ENCODE results near the gene CFAP97D2. TPM values are rescaled to one million over a fixed set of nuclear protein-coding genes. Genes with fewer than 3 reads are reported as not detected.

The CFAP97D2 gene
- total and polyA plus RNA-seq, 4 donors, result 1.3 to 3.7 (median 1.5) TPM

DNA sequence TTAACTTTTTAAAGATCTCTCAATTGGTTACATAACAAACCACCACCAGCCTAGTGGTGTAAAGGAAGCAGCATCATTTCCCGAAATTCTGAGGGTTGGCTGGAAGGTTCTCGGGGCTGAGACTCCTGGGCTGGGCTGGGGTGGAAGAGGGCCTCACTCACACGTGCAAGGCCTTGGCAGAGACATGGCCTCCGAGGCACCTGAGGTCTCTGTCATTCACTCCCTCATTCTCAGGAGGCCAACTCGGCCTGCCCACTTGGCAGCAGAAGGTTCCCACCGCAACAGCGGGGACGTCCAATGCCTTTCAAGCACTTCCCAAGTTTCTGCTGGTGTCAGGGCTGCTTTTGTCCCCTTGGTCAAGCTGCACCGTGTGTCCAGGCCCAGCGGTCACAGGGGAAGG is 28.0 kb upstream of the CFAP97D2 start:
- Histone ChIP-seq H3K36me3 (ENCODE audit: control insufficient read depth in 4 of 4, insufficient read depth in 4 of 4, low read length in 4 of 4) (no peaks in the 10 kb centered on the region), H3K9ac (ENCODE audit: insufficient read depth in 1 of 2, low read length in 2 of 2) (no peak overlapping the region), H3K9me3 (ENCODE audit: control insufficient read depth in 4 of 4, insufficient read depth in 3 of 4, low read length in 3 of 4) (peaks cover 0 to 2% (median 0%) of the 10 kb centered on the region in 4 donors), H3K4me1 (ENCODE audit: control insufficient read depth in 5 of 5, insufficient read depth in 5 of 5, low read length in 5 of 5) (peaks cover 0 to 5% (median 0%) of the 10 kb centered on the region in 5 donors), H3K27me3 (ENCODE audit: control insufficient read depth in 3 of 3, insufficient read depth in 3 of 3, low read length in 2 of 3) (no peaks in the 10 kb centered on the region), H3K4me3 (no peak overlapping the region), H3K27ac (ENCODE audit: low read depth in 1 of 2, low read length in 1 of 2) (no peak overlapping the region)
- TF ChIP-seq, protein P1, sequence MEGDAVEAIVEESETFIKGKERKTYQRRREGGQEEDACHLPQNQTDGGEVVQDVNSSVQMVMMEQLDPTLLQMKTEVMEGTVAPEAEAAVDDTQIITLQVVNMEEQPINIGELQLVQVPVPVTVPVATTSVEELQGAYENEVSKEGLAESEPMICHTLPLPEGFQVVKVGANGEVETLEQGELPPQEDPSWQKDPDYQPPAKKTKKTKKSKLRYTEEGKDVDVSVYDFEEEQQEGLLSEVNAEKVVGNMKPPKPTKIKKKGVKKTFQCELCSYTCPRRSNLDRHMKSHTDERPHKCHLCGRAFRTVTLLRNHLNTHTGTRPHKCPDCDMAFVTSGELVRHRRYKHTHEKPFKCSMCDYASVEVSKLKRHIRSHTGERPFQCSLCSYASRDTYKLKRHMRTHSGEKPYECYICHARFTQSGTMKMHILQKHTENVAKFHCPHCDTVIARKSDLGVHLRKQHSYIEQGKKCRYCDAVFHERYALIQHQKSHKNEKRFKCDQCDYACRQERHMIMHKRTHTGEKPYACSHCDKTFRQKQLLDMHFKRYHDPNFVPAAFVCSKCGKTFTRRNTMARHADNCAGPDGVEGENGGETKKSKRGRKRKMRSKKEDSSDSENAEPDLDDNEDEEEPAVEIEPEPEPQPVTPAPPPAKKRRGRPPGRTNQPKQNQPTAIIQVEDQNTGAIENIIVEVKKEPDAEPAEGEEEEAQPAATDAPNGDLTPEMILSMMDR (IDR thresholded peaks at IDR 0.05; ENCODE audit: control extremely low read depth, extremely low read depth), result no peak
- 63 to 75% methylated on average over 10 of the region's 10 CpGs for WGBS, 2 donors
- no peak for ATAC-seq (ENCODE audit: insufficient read depth, low FRiP score)
- DNase-seq, result no peak

DNA sequence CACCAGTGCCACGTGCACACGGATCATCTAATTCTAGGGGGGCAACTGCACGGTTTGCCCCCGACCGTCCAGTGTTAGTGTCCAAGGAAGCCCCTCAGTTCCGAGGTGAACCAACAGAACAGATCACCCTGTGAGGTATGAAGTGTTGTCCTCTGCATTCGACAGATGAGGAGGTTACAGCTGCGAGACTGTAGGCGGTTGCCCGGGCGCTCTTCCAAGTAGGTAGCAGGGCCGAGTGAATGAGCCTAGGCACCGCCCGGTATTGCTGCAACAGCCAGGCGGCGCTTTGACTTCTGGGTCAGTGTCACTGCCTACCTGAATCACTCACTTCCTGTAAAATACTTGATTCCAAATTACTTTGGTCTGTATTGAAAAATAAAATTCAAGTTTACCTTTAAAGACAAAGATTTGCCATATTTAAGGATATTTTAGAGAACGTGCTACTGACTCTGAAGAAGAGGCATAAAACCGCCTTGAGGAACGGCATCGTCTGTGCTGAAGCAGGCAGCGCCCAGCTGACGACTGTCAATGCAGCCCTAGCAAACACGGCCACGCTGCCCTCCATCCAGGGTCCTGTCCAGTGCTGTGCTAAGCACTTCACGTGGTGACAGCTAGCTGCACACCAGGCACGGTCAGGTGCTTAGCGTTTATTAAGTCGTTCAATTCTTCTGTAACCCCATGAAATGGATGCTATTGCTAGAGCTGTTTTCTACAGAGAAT is 27.3 kb upstream of the CFAP97D2 start:
- Histone ChIP-seq H3K27me3 (ENCODE audit: control insufficient read depth in 3 of 3, insufficient read depth in 3 of 3, low read length in 2 of 3) (no peaks in the 10 kb centered on the region), H3K9me3 (ENCODE audit: control insufficient read depth in 4 of 4, insufficient read depth in 3 of 4, low read length in 3 of 4) (peaks cover 0 to 2% (median 0%) of the 10 kb centered on the region in 4 donors), H3K36me3 (ENCODE audit: control insufficient read depth in 4 of 4, insufficient read depth in 4 of 4, low read length in 4 of 4) (no peaks in the 10 kb centered on the region), H3K4me3 (no peak overlapping the region), H3K27ac (ENCODE audit: low read depth in 1 of 2, low read length in 1 of 2) (no peak overlapping the region), H3K9ac (ENCODE audit: insufficient read depth in 1 of 2, low read length in 2 of 2) (no peak overlapping the region), H3K4me1 (ENCODE audit: control insufficient read depth in 5 of 5, insufficient read depth in 5 of 5, low read length in 5 of 5) (peaks cover 0 to 5% (median 0%) of the 10 kb centered on the region in 5 donors)
- ATAC-seq (ENCODE audit: insufficient read depth, low FRiP score) (peak; percentile 48), DNase-seq (no peak)
- TF ChIP-seq, protein P1 (IDR thresholded peaks at IDR 0.05; ENCODE audit: control extremely low read depth, extremely low read depth), result no peak
- 78 to 82% methylated on average over 28 of the region's 28 CpGs for WGBS, 2 donors

DNA sequence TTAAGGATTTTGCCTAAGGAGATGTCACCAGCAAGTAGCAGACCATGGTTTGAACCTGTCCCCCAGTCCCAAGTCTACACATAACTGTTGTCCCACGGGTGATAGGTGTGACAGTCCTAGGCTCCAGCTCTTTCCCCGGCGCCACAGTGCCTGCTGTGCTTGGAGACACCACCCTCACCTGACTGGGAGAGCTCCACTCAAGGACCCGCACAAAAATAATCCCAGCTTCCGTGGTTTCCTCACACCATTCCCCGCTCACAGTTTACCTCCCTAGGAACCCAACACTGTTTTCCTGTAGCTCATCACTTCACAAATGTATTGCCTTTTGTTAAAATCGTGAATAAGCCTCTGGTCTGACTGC is 26.8 kb upstream of the CFAP97D2 start:
- no peak overlapping the region for H3K27ac ChIP-seq (ENCODE audit: low read depth in 1 of 2, low read length in 1 of 2)
- TF ChIP-seq, protein P1 (IDR thresholded peaks at IDR 0.05; ENCODE audit: control extremely low read depth, extremely low read depth), result no peak
- H3K9ac ChIP-seq (ENCODE audit: insufficient read depth in 1 of 2, low read length in 2 of 2), result no peak overlapping the region
- no peak for DNase-seq
- no peak for ATAC-seq (ENCODE audit: insufficient read depth, low FRiP score)
- no peaks in the 10 kb centered on the region for H3K27me3 ChIP-seq (ENCODE audit: control insufficient read depth in 3 of 3, insufficient read depth in 3 of 3, low read length in 2 of 3)
- no peak overlapping the region for H3K4me3 ChIP-seq
- peaks cover 0 to 5% (median 0%) of the 10 kb centered on the region in 5 donors for H3K4me1 ChIP-seq (ENCODE audit: control insufficient read depth in 5 of 5, insufficient read depth in 5 of 5, low read length in 5 of 5)
- WGBS, 2 donors, result 92 to 95% methylated on average over 7 of the region's 7 CpGs
- no peaks in the 10 kb centered on the region for H3K36me3 ChIP-seq (ENCODE audit: control insufficient read depth in 4 of 4, insufficient read depth in 4 of 4, low read length in 4 of 4)
- peaks cover 0 to 2% (median 0%) of the 10 kb centered on the region in 4 donors for H3K9me3 ChIP-seq (ENCODE audit: control insufficient read depth in 4 of 4, insufficient read depth in 3 of 4, low read length in 3 of 4)

Data from lung (tissue), 12 donors.